Activated T-cell treated with anti-CD3 and anti-CD28 coated beads, Interleukin-2, amount 50 U/mL, for 1 hour (primary cell): ENCODE measurements around the gene ZNF37A.
"Not testable (repeated sequence)": the region's sequence is repeated elsewhere in the genome, so short reads cannot be mapped to it uniquely, and the experiment has no call there.

Experiments used
- DNase-seq: peaks from one replicate; pipeline ENCODE4 v3.0.0-alpha.2; 2020

ZNF37A gene

DNA sequence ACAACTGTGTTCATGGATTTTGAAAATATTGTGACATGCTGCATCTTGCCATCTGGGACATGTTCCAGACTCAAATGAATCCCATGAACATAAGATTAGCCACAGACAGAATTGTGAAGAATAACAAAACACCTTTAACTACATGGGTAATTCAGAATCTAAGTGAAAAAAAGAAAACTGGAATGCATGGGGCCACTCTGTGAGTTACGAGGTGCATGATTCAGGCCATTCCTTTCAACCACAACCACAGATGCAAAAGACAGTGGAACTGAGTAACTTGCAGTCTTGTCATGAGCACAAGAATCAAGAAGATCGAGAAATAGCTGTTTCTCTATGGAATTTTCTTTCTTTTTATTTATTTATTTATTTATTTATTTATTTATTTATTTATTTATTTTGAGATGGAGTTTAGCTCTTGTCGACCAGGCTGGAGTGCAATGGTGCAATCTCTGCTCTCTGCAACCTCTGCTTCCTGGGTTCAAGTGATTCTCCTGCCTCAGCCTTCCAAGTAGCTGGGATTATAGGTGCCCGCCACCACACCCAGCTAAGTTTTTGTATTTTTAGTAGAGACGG is 56.8 kb downstream of the ZNF37A start:
- not testable (repeated sequence) for DNase-seq

DNA sequence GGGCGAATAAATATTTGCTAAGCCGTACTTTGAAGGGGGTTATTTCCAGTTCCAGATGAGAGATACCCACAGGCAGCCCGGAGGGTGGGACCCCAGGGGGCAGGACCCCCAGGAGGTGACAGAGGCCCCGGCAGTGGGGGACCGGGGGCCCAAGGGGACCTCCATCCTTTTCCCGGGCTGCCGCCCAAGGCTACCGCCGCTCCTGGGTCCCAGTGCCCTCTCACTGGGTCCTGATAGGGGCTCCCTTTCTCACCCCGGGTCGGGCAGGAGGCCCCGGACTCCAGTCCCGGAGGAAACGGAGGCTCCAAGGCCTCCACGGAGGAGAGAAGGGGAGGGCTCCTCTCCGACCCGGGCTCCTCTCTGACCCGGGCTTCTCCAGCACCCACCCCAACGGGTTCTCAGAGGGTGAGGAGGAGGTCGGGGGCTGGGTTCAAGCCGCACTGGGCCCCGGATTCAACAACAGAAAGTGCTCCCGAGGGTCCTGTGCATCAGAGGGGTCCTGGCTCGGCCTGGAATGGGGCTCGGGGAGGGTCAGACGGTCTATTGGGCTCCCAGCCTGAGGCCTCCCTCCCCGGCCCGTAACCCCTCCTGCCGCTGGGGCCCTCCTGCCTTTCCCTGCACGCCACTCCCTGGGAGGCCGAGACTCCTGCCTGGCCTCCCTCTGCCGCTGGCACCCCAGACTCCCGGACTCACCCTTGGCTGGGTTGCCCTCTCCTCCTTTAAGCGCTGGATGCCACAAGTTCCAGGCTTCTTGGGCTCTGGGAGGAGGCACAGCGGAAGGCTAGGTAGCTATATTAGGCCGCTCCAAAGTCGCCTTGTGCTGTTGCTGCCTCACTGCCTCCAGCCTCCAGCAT is 62.5 kb downstream of the ZNF37A start:
- DNase-seq: no peak

GRCh38 chr10:38157270-38157685 is 63.1 kb downstream of the ZNF37A start:
- no peak for DNase-seq

GRCh38 chr10:38159004-38159403 is 64.9 kb downstream of the ZNF37A start:
- DNase-seq: no peak

DNA sequence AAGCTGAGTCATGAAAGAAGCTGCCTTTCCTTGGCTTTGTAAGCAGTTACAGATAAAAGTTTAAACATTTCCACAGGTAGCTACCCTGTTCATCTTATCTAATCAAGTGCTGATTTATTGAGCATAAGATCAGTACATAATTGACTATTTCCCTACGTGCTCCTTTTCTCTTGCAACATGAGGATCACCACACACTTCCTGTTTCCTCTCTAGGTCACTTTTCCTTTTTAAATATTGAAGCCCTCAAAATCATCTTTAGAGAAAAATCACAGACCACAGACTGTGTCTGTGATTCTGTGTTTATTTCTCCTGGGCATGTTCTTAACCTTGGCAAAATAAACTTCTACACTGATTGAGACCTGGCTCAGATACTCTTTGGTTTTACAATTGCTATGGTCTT is 69.5 kb downstream of the ZNF37A start:
- DNase-seq: no peak

- no peak for DNase-seq
Observed at GRCh38 chr10:38174336-38174735, 80.2 kb downstream of the ZNF37A start.

DNA sequence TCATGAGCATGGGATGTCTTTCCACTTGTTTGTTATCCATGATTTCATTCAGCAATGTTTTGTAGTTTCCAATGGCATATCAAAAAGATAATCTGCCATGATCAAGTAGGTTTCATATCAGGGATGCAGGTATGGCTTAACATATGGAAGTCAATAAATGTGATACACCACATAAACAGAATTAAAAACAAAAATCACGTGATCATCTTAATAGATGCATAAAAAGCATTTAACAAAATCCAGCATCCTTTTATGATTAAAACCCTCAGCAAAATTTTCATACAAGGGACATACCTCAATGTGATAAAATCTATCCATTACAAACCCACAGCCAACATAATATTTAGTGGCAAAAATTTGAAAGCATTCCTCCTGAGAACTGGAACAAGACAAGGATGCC is 90.3 kb downstream of the ZNF37A start:
- no peak for DNase-seq
